ENCODE results near the gene OR2L5.

Gene OR2L5, protein sequence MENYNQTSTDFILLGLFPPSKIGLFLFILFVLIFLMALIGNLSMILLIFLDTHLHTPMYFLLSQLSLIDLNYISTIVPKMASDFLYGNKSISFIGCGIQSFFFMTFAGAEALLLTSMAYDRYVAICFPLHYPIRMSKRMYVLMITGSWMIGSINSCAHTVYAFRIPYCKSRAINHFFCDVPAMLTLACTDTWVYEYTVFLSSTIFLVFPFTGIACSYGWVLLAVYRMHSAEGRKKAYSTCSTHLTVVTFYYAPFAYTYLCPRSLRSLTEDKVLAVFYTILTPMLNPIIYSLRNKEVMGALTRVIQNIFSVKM

DNA sequence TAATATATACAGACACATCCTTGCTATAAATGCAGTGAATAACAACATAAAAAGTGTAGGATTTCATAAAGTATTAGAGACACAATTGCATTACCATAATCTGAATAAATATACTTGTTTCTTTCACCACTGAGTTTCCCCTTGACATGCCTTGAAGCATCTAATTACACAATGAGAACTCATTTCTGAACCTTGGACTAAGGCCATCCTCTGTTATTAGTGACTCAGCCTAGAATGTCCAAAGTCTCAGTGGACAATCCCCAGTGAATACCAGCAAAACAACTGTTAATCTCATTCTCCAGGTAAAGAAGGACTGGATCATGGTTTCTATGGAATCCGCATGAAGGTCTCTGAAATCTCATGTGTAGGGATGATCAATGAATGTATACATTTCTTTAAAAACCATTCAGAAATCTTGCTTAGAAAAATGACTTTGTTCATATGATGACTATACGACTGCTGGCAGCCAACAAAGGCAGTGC, at the start of gene OR2L5:
Gene OR2L5, plus strand, starts transcription at position 432 of the 482 bp plus-strand sequence. CDS start 8,288 bp downstream, outside the sequence.
- DNase-seq, result no peak

DNA sequence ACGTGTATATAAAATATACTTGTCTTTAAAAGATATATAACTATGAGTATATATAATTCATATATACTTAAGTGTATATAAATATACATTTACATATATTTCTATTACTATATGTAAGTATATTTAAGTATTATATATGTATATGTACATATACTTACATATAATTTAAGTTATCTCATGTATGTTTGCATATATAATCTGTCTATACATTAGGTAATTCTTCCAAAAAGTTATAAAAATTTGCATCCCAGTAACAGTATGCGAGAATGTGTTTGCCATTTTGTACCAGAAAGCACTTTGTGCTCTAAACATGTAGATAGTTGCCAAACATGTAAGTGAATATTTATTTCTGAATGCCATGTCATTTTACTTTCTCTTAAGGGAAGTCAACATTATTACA, 48.5 kb upstream of the OR2L5 start, which contains the start of gene OR2AK2:
Gene OR2AK2, plus strand, starts transcription at position 301 of the 400 bp plus-strand sequence. CDS start 144 bp downstream, outside the sequence.
- no peak for DNase-seq

DNA sequence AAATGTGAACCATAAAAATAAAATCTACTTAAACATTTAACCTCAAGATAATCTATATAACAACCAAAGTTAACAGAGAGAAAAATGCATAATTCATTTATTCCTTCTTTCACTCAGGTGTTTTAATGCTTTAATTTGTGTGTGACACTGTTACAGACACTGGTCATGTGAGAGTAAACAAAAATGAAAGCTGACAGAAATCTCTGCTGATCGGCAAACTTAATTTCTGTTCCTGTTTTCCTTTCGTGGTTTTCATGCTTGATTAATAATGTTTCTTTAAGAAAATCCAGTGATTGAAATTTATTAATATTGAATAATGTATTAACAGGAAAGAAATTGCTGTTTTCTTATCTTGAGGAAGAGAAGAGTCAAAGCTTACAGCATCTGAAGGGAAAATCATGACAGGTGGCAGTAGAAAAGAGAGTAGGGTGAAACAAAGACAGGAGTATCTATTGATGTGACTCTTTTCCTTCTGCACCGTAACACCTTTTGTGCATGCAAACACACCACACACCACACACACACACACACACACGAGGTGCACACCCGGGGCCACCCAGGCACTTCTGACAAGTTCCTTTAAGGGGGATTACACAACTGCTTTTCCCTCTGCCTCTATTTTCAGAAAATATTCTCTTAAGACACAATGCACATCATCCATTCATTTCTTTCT, 46.8 kb upstream of the OR2L5 start:
- no peak for DNase-seq

DNA sequence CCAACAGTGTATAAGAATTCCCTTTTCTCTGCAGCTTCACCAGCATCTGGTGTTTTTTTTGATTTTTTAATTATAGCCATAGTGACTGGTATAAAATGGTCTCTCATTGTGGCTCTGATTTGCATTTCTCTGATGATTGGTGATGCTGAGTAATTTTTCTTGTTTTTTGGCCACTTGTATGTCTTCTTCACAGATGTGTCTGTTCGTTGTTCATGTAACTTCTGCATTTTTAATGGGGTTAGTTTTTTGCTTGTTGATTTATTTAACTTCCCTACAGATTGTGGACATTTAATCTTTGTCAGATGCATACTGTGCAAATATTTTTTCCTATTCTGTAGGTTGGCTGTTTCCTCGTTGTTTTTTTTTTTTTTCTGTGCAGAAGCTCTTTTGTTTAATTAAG, 20.5 kb upstream of the OR2L5 start:
- DNase-seq, result no peak

DNA sequence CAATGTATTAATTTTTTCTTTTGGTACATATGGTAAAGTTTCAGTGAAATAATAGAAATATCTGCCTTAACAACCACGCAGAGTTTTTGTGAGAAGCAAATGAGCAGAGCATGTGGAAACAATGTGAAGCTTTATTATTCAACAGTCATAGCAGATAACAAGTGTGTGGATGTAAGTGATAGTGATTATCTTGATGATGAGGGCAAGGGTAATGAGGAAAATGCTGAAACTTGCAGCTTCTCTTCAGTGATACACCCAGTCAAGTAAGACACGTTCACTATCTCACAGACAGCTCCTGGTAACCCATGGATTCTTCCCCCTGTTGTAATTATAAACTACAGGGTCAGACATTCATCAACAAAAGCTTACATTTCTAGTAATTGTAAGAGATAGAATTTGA, 14.6 kb upstream of the OR2L5 start:
- no peak for DNase-seq

DNA sequence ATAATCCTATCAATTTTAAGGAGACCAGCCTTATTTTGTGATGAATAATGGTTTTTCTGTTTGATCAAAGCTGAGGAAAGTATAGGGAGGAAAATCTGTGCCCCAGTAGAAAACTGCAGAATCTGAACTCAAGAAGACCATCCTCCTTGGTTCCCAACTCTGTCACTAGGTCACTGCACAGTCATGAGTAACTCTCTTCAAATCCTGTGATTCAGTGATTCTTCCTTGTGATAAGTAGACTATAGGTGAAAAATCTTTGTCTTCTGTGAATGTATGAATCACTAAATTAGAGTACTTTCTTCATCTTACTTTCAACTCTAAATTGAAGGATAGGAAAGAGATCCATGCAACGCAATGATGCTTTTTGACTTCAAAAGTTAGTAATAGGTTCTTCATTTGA, 13.3 kb upstream of the OR2L5 start:
- DNase-seq, result no peak

DNA sequence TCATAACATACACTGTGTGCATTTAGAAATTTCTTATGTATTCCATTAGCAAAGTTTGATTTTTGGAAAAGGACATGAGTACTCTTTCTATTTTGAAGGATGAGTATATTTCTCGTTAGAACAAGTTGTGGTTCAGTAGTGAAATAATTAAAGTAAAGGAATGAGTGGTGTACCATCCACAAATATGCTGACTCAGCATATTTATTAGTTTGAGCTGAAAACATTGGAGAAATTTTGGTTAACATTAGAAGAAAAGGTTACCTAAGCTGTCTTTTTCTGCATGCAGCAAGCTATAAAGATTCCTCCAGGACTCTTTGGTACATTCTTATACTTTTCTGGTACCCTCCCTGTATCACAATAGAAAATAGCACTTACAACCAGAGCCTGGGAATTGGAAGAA, 5.7 kb upstream of the OR2L5 start:
- no peak for DNase-seq

DNA sequence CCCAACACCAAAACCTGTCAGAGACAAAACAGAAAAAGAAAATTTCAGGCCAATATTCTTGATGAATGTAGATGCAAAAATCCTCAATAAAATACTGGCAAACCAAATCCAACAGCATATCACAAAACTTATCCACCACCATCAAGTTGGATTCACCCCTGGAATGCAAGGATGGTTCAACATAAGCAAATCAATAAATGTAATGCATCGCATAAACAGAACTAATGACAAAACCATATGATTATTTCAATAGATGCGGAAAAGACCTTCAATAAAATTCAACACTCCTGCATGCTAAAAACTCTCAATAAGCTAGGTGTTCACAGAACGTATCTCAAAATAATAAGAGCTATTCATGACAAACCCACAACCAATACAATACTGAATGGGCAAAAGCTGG, 3.8 kb upstream of the OR2L5 start:
- no peak for DNase-seq

DNA sequence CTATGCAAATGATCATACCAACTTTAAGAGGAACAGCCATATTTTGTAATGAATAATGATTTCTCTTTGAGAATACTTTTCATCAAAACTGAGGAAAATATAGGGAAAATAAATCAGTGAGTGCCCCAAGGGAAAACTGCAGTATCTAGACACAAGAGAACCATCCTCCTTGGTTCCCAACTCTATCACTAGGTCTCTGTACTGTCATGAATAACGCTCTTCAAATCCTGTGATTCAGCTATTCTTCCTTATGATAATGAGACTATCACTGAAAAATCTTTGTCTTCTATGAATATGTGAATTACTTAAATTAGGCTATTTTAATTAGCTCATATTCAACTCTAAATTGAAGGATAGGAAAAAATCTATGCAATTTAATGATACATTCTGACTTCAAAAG, 2.3 kb downstream of the OR2L5 start:
- DNase-seq, result no peak

DNA sequence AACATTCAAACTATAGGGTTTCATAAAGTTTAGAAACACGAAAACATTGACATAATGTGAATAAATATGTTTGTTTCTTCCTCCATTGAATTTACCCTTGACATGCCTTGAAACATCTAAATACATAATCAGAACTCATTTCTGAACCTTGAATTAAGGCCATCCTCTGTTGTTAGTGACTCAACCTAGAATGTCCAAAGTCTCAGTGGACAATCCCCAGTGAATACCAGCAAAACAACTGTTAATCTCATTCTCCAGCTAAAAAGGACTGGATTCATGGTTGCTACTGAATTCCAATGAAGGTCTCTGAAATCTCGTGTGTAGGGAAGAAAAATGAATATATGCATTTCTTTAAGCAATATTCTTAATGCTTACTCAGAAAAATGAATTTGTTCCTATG, 16.3 kb downstream of the OR2L5 start, which contains the start of gene OR2L2:
Gene OR2L2, plus strand, starts transcription at position 301 of the 400 bp plus-strand sequence. CDS start 8,198 bp downstream, outside the sequence.
- no peak for DNase-seq

DNA sequence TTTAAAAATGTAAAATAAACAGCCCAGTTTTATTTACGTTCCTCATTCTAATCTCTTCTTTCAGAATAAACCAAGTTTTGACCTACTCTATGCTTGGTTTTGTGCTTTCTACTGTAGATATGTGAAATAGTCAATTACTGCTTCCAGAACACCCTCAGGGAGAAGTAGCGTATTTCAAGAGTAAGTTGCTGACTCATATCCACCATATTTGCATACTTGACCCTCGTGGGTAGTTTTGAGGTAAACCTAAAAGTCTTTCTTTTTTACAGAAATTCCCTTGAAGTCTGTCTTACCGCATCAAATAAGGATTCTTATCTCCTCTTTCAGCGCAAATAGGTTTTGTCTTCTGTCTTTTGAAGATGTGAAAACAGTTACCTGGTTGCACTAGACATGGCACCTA, 31.7 kb downstream of the OR2L5 start:
- DNase-seq, result no peak

DNA sequence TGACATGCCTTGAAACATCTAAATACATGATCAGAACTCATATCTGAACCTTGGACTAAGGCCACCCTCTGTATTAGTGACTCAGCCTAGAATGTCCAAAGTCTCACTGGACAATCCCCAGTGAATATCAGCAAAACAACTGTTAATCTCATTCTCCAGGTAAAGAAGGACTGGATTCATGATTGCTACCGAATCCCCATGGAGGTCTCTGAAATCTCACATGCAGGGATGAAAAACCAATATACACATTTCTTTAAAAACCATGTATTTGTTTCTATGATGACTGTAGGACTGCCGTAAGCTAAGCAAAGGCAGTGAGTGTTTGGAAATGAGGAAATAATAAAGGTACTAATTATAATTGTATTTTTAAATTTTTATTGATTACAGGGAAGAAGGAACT, 33.1 kb downstream of the OR2L5 start, which contains the start of gene OR2L3:
Gene OR2L3, plus strand, starts transcription at position 301 of the 400 bp plus-strand sequence. CDS start 13,846 bp downstream, outside the sequence.
- DNase-seq, result no peak

DNA sequence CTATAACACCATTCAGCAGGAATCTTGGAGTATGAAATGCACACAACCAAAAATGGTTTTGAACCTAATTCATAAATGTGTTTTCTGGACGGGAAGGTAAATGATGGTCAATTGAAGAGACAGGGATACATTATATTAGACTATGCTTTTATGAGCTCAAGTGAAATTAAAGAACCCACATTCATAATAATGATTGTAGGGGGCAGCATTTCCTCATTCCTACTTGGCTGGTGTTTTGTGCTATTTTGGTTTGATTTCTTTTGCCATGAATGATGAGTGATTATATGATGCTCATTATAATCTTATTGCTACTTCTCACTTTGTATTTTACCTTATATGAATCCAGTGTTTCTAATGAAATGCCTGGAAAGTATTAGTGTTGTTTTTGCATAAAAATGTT, 33.5 kb downstream of the OR2L5 start:
- no peak for DNase-seq

DNA sequence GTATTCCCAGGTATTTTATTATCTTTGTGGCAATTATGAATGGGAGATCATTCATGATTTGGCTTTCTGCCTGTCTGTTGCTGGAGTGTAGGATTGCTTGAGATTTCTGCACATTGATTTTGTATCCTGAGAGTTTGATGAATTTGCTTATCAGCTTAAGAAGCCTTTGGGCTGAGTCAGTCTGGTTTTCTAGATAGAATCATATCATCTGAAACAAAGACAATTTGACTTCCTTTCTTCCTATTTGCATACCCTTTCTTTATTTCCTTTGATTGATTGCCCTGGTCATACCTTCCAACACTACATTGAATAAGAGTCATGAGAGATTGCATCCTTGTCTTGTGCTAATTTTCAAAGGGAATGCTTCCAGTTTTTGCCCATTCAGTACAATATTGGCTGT, 41.2 kb downstream of the OR2L5 start:
- DNase-seq, result no peak

DNA sequence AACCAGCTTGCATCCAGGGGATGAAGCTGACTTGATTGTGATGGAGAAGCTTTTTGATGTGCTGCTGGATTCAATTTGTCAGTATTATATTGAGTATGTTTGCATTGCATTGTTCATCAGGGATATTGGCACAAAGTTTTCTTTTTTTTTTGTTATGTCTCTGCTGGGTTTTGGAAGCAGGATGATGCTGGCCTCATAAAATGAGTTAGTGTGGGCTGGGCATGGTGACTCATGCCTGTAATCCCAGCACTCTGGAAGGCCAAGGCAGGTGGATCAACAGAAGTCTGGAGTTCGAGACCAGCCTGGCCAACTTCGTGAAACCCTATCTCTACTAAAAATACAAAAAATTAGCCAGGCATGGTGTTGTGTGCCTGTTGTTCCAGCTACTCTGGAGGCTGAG, 41.8 kb downstream of the OR2L5 start:
- no peak for DNase-seq

DNA sequence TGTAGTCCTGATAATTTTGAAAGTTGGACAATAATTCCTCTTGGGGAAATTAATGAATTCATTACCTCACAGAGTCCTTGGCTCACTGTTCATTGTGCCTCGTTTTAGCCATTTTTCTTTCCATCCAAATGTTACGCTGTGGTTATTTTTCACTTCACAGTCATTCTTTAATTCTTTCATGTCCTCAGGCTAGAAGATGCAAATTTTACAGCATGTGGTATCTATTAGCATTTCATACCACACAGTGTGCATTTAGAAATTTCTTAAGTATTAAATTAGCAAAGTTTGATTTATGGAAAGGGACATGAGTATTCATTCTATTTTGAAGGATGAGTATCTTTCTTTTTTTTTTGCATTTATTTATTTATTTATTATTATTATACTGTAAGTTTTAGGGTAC, 51.6 kb downstream of the OR2L5 start:
- no peak for DNase-seq

DNA sequence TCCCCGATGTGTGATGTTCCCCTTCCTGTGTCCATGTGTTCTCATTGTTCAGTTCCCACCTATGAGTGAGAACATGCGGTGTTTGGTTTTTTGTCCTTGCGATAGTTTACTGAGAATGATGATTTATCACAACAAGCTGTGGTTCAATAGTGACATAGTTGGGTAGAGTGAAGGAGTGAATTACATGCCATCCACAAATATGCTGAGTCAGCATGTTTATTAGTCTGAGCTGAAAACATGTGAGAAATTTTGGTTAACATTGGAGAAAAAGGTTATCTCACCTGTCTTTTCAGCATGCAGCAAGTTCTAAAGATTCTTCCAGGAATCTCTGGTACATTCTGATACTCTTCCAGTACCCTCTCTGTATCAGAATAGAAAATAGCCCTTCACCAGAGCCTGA, 52.1 kb downstream of the OR2L5 start:
- DNase-seq, result no peak
